Transverse colon (tissue), 4 donors: ENCODE measurements around the gene TRNP1.

Source experiments
- POLR2A ChIP-seq: fragments of 450-650 bp; IDR thresholded peaks from one replicate; pipeline ENCODE4 v1.6.1; 2016; ENCODE audit warnings: antibody characterized with exemption, mild to moderate bottlenecking, moderate library complexity
- POLR2AphosphoS5 ChIP-seq, 3 donors: sonication (generic); formaldehyde crosslinking; IDR thresholded peaks; one replicate each; pipeline ENCODE4 v1.6.1; 2016; ENCODE audit warnings: antibody characterized with exemption in 3 of 3
- TF ChIP-seq, protein P1 (sequence below), 5 experiments: fragments of 200-600 bp in 3 of 5; fragments of 450-650 bp in 2 of 5; sonication (generic) in 3 of 5; IDR thresholded peaks; 1 replicate in 2 of 5; 2 replicates in 3 of 5; pipeline ENCODE4 v1.5.1; 2016 to 2017; ENCODE audit warnings: antibody characterized with exemption in 5 of 5, inconsistent platforms in 3 of 5, mild to moderate bottlenecking in 2 of 5, moderate library complexity in 1 of 5

DNA sequence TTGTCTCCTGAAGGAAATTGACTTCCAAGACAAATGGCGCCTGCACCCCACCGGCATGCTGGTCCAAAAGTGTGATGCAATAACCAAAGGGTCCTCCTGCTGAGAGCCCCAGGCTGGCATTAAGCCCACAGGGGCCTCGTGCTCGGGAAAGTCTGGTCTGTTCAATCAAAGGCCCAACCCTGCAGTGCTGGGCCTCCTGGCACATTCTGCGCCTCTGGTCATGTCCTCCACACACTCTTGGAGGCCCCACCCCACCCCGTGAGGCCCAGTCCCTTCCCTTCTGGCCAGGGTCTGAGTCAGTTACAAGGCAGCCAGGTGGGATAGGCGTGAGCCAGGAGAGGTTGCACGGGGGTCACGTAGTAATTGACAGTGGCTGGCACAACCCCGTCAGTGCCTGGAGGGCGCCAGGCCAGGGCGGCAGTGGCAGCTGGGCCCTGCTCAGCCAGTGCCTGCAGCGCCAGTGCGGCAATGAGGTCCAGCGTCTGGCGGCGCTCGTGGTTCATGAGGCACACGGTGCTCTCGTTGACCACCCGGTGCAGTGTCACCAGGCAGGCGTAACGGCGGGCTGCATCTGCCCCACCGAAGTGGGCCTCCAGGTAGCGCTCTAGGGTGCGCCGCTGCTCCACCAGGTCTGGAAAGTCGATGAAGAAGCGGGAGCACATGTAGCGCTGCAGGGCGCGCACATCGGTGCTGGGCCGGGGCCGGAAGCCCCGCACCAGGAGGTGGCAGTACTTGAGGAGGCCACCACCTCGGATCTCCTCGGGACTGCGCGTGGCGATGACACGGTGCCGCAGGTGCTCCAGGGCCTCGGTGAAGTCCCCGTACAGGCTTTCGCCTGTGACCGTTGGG lies 12.4 kb downstream of the TRNP1 start:
- no peak for TF ChIP-seq POLR2A
- TF ChIP-seq POLR2AphosphoS5 (IDR thresholded peaks at IDR 0.05) = no peak
- TF ChIP-seq, protein P1, sequence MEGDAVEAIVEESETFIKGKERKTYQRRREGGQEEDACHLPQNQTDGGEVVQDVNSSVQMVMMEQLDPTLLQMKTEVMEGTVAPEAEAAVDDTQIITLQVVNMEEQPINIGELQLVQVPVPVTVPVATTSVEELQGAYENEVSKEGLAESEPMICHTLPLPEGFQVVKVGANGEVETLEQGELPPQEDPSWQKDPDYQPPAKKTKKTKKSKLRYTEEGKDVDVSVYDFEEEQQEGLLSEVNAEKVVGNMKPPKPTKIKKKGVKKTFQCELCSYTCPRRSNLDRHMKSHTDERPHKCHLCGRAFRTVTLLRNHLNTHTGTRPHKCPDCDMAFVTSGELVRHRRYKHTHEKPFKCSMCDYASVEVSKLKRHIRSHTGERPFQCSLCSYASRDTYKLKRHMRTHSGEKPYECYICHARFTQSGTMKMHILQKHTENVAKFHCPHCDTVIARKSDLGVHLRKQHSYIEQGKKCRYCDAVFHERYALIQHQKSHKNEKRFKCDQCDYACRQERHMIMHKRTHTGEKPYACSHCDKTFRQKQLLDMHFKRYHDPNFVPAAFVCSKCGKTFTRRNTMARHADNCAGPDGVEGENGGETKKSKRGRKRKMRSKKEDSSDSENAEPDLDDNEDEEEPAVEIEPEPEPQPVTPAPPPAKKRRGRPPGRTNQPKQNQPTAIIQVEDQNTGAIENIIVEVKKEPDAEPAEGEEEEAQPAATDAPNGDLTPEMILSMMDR (IDR thresholded peaks at IDR 0.05) = no peak
